Measurements from ENCODE around the gene VSTM5. TPM values are rescaled to one million over a fixed set of nuclear protein-coding genes. Genes with fewer than 3 reads are reported as not detected.

Gene VSTM5
- total RNA-seq, 1 experiment from 2014 or later = not detected

DNA sequence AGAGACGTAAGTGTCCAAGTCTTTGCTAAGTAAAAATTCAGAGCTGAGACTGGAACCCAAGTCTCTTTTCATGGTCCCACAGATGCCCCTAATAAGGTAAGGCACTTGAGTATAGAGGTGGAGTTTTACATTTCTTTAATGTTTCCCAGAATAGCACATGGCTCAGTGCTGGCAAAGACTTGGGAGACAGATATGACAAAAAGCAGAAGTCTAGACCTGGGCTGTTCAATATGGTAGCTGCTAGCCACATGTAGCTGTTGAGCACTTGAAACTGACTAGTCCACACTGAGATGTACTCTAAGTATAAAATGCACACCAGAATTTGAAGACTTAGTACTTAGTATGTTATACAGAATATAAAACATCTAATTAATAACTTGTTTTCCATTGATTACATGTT, 17.6 kb downstream of the VSTM5 start:
- CTCF ChIA-PET = no interaction called here
- RAD21 ChIA-PET (ENCODE audit: low non-redundant PET in 1 of 2, low total read pairs in 2 of 2, uncharacterized antibody in 2 of 2, unreplicated experiment in 2 of 2) = no interaction called here

More for the DNA sequence above, 17.6 kb downstream of the VSTM5 start:
- Histone ChIP-seq H3K4me2 (ENCODE audit: low read length) (no peak overlapping the region), H3K4me1 (ENCODE audit: control insufficient read depth in 1 of 2, insufficient read depth in 2 of 2, low read length in 2 of 2) (no peaks in the 10 kb centered on the region), H4K20me1 (ENCODE audit: insufficient read depth) (no peaks in the 10 kb centered on the region), H3K9me2 (ENCODE audit: insufficient read depth) (no peaks in the 10 kb centered on the region), H3K9me3 (ENCODE audit: control insufficient read depth in 1 of 2, insufficient read depth in 1 of 2, low read depth in 1 of 2, low read length in 2 of 2) (no peaks in the 10 kb centered on the region), H2AFZ (ENCODE audit: low read depth, low read length, poor library complexity, severe bottlenecking) (no peak overlapping the region), H3K27me3 (ENCODE audit: insufficient read depth, low read length) (no peaks in the 10 kb centered on the region), H3K27ac (ENCODE audit: low read depth, low read length) (no peak overlapping the region), H3K4me3 (replicated peaks in 1 of 2; ENCODE audit: low read depth in 1 of 2, low read length in 2 of 2) (no peak overlapping the region), H3K36me3 (ENCODE audit: control insufficient read depth in 1 of 2, insufficient read depth in 2 of 2, low read length in 2 of 2) (no peaks in the 10 kb centered on the region), H3K9ac (ENCODE audit: low read length) (no peak overlapping the region), H3K79me2 (ENCODE audit: insufficient read depth, low read length) (no peaks in the 10 kb centered on the region)
- ATAC-seq = no peak
- POLR2A ChIA-PET = no interaction called here
- no peak for DNase-seq (ENCODE audit: low read depth, low spot score)
- intact Hi-C loops (cut with micrococcal nuclease) = no loop called here
- TF ChIP-seq YY1 (IDR thresholded peaks at IDR 0.05; ENCODE audit: extremely low read depth, insufficient replicate concordance, low read depth, low read length) = no peak
- no peak for TF ChIP-seq CEBPB (IDR thresholded peaks at IDR 0.05; ENCODE audit: low read depth)
- TF ChIP-seq, protein P1, sequence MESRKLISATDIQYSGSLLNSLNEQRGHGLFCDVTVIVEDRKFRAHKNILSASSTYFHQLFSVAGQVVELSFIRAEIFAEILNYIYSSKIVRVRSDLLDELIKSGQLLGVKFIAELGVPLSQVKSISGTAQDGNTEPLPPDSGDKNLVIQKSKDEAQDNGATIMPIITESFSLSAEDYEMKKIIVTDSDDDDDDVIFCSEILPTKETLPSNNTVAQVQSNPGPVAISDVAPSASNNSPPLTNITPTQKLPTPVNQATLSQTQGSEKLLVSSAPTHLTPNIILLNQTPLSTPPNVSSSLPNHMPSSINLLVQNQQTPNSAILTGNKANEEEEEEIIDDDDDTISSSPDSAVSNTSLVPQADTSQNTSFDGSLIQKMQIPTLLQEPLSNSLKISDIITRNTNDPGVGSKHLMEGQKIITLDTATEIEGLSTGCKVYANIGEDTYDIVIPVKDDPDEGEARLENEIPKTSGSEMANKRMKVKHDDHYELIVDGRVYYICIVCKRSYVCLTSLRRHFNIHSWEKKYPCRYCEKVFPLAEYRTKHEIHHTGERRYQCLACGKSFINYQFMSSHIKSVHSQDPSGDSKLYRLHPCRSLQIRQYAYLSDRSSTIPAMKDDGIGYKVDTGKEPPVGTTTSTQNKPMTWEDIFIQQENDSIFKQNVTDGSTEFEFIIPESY (IDR thresholded peaks at IDR 0.05; ENCODE audit: extremely low read depth, insufficient replicate concordance, low read length) = no peak
- TF ChIP-seq FOSL1 (IDR thresholded peaks at IDR 0.05; ENCODE audit: low read depth) = no peak
- TF ChIP-seq JUND (IDR thresholded peaks at IDR 0.05) = no peak
- no peak for TF ChIP-seq CBX3 (IDR thresholded peaks at IDR 0.05; ENCODE audit: low read depth)
- no peak for TF ChIP-seq SRF (IDR thresholded peaks at IDR 0.05; ENCODE audit: low read depth)
- TF ChIP-seq ZFX (IDR thresholded peaks at IDR 0.05) = no peak
- no peak for TF ChIP-seq POLR2A (IDR thresholded peaks at IDR 0.05; ENCODE audit: borderline replicate concordance, extremely low read depth, insufficient read depth, insufficient read length)
- no peak for TF ChIP-seq REST (IDR thresholded peaks at IDR 0.05; ENCODE audit: low read depth)
- no peak for TF ChIP-seq EZH2 (IDR thresholded peaks at IDR 0.05)
- no peak for TF ChIP-seq SP1 (IDR thresholded peaks at IDR 0.05; ENCODE audit: low read depth)
- no peak for TF ChIP-seq RAD21 (IDR thresholded peaks at IDR 0.05; ENCODE audit: low read depth)
- no TSS peak for BruUV-seq (replicated peaks)

Data from HCT116 (cell line).